COR-L47 (cell line): ENCODE measurements around the gene E2F3.

Experiments used
- DNase-seq: peaks from one replicate; lab custom pipeline; 2025; lab: John Stamatoyannopoulos, UW

E2F3 gene

DNA sequence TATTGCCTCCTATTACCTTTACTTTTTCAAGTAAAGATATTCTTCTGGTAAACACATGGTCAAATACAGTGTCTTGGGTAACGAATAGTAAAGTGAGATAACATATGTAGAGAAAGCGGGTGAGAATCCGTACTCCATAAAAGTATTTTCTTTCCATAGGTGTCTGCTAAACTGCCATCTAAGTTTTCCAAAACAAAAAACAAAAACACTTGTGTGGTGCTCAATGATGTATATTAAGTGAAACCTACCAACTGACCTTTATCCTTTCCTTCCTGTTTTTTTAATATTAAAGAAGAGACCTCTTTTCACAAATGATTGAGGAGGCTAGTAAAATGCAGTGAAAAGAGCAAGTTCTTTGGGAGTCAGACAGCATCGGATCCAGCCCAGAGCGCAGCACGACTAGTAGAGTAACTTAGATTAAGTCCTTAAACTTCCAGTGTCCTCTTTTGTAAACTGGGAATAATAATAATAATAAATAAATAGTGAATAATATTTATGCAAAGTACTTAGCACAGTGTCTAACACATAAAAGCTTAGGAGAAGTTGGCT is 132.1 kb downstream of the E2F3 start:
- no peak for DNase-seq

DNA sequence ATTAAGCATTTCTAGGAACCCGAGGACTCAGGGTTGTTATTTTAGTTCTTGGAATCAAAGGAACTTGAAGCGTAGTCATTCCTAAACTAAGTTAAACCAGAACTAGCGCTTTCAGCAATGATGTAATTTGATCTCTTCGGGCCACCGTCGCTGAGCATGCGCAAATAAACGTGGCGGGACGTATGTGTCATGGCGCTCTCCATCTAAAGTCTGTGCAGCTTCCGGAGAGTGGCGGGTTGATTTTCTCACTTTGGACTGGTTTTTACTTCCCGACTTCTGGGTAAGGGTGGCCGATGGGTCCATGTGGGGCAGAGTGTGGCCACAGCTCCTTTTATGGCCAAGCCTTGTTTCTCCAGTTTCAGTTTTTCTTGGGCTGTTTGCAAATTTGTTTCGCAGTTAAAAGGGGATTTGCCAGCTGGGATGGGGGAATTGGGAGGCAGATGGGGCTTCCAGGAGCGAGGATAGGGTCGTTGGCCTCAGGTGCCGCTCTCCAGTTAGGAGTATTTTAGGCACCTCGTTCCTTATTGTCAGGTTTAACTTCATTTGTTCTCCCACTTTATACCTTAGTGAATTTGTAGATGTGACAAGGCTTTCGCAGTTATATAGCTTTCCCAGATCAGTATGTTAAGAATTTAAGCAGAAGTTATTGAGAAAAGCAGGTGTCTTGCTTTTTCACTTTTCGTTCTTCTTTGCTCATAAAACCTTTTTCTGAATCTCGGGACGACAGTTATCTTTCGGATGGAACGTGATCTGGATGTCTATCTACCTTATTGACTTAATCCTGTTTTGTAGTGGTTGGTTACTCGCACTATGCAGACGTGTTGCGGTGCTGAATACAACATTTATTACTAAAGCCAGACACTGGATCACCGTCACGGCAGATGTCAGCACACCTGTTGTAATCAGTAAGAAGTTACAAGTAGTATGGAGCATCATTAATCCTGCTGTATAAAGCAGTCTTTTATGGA is 132.9 kb downstream of the E2F3 start, which contains the start of gene CDKAL1:
TSS of gene CDKAL1 (plus strand) at position 163 of the 968 bp plus-strand sequence. CDS start 11,894 bp downstream, outside the sequence.
- DNase-seq = peak; percentile 81

DNA sequence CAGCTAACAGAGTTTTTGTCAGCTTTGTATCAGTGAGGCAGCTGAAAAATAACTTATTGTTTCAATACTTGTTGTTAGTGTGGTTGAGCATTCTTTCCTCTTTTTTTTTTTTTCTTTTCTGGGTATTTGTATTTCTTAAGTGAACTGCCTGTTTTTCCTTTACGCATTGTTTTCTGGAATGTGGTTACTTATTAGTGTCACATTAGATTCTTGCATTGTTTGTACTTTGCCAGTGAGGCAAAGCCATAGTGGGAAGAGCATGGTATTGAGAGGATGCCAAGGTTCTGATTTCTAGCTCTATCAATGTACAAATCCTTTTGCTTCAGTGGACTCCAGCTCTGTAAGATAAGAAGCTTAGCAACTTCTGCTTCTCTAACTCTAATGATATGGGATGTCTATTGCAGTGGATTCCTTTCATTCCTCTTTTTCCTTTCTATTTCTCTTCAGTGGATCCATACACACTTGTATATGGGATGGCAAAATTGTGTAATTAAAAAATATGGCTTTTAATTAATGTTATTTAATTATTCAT is 136.5 kb downstream of the E2F3 start:
- no peak for DNase-seq

DNA sequence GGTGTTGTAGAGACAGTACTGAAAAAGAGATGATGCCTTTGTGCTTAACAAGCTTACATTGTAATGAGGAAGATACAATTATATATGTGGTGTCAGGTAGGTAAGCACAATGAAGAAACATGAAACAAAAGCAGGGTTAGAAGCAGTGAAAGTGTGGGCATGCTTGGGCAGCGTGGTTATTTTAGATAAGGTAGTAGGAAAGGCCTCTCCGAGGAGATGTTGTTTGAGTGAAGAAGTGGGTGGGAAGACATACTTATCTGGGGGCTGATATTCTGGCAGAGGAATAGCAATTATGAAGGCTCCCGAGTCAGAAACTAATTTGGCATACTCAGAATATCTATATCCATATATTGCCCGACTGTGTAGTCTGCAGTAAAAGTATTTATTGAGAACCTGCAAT is 137.2 kb downstream of the E2F3 start:
- DNase-seq = no peak

DNA sequence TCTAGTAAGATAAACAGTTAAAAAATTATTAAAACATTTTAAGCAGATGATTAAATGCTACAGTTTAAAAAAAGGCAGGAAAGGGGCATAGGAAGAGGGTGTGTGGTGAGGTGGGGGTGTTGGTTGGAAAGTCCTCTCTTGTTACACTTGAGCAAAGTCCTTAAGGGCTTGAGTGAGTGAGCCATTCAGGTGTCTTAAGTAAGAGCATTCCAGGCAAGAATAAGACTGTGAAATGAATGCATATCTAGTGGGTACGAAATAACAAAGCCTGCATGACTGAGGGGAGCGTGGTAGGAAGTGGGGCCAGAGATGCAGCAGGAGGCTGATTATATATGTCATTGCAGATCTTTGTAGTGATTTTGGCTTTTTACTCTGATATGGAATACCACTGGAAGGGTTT is 137.7 kb downstream of the E2F3 start:
- no peak for DNase-seq

DNA sequence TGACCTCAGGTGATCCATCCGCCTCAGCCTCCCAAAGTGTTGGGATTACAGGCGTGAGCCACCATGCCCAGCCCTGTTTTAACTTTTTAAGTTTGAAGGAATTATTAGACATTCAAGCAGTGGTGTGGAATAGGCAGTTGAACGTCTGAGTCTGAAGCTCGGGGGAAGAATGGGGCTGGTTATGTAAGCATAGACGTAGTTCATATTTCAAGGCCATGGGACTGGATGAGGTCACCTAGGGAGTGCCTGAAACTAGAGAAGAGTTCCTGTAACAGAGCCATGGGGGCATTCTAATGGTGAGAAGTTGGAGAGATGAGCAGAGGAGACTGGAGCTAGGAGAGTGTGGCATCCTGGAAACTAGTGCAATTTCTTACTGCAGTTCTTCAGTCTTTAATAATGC is 139.0 kb downstream of the E2F3 start:
- no peak for DNase-seq

DNA sequence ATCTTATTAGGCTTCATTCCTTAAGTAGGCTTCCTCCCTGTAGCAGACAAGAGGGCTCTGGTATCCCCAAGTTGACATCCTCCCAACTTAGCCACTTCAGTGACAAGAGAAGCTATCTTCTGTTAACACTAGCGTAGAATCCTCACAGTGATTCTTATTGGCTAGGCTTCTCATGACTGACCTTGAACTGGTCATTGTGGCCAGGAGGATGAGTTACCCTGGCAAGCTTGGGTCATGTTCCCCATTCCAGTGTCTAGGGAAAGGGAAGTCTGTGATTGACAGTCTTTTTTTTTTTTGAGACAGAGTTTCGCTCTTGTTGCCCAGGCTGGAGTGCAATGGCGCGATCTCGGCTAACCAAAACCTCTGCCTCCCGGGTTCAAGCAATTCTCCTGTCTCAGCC is 139.7 kb downstream of the E2F3 start:
- DNase-seq = no peak

DNA sequence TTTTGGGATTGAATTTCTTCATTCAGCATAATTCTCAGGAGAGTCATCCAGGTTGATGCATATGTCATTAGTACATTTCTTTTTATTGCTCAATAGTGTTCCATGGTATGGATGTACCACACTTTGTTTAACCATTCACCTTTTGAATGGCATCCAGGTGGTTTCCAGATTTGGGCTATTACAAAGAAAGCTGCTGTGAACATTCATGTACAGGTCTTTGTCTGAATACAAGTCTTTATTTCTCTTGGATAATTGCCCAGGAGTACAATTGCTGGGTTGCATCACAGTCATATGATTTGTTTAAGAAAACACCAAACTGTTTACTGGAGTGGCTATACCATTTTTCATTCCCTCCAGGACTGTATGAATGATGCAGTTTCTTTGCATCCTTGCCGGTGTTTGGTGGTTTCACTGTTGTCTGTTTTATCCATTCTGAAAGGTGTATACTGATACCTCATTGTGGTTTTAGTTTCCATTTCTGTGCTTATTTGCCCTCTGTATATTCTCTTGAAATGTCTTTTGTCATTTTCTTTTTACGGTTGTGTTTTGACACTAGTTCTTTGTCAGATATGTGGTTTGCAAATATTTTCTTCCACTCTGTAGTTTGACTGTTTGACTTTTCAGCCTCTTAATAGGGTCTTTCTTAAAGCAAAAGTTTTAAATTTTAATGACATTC is 141.4 kb downstream of the E2F3 start:
- peak; percentile 83 for DNase-seq
